NCI-H82 treated with DMSO at 0.1 percent for 48 hours (cell line): Measurements from ENCODE around the gene HECTD1.
"Not testable (repeated sequence)": the region's sequence is repeated elsewhere in the genome, so short reads cannot be mapped to it uniquely, and the experiment has no call there.

Experiments used
- DNase-seq: peaks from one replicate; lab custom pipeline; 2025; ENCODE audit not compliant: unreplicated experiment; lab: John Stamatoyannopoulos, UW

HECTD1 gene

DNA sequence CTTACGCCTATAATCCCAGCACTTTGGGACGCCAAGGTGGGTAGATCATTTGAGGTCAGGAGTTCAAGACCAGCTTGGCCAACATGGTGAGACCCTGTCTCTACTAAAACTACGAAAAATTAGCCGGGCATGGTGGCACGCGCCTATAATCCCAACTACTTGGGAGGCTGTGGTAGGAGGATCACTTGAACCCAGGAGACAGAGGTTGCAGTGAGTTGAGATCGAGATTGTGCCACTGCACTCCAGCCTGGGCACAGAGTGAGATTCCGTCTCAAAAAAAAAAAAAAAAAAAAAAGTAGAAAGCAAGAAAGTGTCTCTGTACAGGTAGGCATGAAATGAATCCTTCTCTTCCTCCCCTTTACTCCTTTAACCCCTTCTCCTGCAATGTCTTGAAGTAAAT, 111.8 kb downstream of the HECTD1 start:
- DNase-seq: not testable (repeated sequence)

DNA sequence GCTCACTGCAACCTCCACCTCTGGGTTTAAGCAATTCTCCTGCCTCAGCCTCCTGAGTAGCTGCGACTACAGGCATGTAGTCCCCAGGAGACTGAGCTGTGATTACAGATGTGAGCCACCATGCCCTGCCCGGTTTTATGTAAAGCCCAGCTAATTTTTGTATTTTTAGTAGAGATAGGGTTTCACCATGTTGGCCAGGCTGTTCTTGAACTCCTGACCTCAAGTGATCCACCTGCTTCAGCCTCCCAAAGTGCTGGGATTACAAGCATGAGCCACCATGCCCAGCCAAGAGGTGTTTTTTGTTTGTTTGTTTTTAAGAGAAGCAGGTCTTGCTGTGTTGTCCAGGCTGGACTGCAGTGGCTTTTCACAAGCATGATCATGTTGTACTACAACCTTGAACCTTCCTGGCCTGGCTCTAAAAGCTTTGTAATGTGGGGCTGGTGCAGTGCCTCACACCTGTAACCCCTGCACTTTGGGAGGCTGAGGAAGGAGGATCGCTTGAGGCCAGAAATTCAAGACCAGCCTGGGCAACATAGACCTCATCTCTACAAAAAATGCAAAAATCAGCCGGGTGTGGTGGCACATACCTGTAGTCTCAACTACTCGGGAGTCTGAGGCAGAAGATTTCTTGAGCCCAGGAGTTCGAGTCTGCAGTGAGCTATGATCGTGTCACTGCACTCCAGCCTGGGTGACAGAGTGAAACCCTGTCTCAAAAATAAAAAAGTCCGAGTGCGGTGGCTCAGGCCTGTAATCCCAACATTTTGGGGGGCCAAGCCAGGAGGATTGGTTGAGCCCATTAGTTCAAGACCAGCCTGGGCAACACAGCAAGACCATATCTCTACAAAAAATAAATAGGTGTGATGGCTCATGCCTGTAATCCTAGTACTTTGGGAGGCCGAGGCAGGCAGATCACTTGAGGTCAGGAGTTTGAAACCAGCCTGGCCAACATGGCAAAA, 113.4 kb downstream of the HECTD1 start:
- not testable (repeated sequence) for DNase-seq

DNA sequence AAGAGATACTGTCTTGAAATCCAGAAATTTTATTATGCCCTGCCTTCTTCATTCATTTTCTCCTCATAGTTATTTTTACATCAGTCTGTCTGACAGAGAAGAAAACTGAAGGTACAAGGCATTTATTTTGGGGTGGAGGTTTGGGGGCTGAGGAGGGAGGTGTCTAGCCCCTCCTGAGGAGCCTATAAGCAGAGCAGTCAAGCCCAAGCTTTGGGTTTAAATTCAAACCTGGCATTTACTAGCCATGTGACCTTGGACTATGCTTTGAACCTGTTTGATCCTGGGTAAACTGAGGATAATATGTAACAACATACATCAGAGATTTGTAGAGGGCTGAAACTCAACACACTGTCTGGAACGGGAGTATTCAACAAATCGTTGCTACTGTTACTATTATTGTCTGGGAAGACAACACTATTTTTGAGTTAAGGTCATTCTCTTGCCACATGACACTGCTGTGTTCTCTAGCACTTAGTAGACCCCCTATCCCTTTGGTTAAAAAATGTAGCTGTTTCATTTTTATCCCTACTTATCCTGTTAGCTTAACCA, 115.4 kb downstream of the HECTD1 start:
- DNase-seq: no peak

DNA sequence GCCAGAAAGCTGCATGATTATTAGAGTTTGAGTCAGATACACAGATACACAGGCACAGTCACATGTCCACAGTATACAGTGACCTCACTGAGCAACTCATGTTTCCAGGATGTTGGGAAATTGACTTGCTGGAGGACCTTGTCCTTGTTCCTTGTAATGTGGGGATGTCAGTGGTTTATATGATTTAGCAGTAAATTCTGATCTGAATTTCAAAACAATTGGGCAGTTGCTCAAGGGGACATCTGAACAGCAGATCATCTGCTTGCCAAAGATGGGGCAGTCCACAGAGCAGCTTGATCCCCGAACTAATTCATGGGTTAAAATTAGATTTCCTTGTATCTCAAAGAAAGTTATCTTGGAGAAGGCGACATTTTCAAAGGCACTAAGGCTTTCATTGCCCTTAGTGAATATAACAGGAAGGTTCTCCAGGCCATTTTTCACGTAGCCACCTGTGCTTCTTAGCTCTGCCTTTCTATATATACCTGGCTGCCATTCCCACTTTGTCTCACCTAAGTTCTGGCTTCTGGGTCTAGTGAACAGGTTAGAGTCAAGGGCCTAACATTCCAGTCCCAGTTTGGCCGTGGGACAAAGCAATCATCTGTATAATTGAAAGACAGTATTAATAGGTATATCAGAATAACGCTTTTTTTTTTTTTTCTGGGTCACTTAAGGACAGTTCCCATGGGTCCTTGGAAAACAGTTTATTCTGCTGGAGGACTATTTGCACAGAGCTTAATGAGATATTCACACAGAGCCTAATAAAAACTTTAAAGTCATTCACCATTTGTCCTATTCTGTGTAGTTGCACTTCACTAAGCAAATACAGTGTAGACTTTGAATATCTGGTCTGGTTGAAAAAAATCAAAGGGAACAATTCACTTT, 116.5 kb downstream of the HECTD1 start:
- DNase-seq: no peak

DNA sequence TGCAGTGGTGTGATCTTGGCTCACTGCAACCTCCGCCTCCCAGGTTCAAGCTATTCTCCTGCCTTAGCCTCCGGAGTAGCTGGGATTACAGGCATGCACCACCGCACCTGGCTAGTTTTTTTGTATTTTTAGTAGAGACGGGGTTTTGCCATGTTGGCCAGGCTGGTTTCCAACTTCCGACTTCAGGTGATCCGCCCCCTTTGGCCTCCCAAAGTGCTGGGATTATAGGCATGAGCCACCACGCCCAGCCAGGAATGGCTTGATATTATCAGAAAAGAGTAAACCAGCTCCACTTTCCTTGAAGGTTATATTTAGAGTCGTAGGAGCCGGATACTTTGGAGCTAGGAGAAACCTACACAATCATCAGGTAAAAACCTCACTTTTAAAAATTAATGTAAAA, 121.1 kb downstream of the HECTD1 start:
- not testable (repeated sequence) for DNase-seq

DNA sequence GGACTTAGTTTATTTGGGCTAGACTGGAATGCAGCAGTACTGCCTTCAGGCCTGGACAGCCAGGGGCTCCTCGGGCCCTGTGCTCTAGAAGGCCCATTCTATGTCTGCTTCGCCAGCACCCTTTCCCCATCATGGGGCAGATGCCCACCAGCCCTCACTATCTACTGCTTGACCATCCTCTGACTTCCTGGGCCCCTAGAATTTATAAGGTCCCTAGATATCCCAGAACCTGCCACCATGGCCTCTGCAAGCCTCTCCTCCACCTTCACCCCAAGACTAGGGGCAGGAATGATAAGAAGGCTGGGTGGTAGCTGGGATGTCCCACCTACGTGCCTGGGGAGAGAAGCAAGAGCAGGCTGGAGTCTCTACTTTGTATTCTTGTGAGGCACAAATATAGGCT, 122.6 kb downstream of the HECTD1 start:
- no peak for DNase-seq

DNA sequence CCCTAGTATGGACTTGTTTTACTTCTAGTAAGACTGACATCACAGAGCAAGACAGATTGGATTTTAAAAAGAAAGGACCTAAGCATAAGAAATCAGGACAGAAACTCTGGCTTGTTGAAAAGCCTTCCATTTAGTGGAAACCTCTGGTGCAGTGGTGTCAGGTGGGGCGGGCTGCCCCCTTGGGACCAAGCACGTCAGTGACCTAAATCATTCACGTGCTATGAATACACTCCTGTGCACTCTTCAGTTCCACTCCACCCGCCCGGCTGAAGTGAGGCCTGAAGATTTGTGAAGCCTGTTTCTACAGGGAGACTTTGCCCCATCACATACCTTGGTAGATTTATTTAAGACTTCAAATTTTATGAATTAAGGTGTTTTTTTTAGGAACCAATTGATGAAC, 123.2 kb downstream of the HECTD1 start:
- DNase-seq: no peak

DNA sequence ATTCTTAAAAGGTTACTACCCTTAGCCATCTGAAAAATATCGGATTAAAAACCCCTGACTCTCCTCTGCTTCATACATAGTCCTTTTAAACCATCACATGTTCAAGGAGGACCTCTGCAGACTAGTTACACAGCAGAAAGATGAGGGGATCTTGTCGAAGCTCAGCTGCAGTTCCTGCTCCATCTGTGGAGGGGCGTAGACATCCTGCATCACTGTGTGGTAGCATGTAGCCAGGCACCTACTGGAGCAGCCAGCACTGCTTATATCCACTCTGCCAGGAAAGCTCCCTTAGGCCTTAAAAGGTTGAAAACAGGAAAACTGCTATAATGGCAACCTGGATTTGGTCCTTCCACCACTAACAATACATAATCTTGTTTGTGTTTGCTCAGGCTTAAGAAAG, 123.8 kb downstream of the HECTD1 start:
- DNase-seq: no peak

DNA sequence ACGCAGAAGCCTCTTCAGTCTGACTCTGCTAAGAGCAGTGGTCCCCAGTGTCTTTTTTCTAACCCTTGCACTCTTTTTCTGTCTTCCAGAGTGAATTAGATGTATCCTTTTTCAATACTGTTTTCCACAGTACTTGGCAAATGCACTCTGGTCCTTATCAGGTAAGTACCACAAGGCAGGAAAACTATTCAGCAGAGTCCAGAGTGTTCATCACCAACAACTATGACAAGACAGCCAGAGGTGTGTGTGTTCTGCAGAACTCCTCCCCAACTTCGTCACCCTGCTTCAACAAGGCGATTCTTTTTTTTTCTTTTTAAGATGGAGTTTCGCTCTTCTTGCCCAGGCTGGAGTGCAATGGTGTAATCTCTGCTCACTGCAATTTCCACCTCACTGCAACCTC, 127.1 kb downstream of the HECTD1 start:
- DNase-seq: no peak

DNA sequence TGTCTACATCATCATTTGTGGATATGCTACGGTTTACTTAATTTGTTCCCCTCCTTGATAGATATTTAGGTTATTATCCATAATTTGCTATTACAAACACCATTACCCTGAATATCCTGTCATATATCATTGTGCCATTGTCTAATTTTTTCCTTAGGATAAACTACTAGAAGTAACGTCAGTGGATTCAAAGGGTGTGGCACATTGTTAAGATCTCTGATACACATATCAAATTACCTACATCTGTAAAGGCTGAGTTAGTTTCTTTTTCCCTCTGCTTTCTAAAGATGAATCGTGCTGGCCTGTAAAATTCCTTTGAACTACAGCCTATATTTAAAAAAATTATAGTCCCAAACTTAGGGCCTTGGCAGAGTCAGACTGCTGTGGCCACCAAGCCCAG, 127.5 kb downstream of the HECTD1 start:
- DNase-seq: no peak

DNA sequence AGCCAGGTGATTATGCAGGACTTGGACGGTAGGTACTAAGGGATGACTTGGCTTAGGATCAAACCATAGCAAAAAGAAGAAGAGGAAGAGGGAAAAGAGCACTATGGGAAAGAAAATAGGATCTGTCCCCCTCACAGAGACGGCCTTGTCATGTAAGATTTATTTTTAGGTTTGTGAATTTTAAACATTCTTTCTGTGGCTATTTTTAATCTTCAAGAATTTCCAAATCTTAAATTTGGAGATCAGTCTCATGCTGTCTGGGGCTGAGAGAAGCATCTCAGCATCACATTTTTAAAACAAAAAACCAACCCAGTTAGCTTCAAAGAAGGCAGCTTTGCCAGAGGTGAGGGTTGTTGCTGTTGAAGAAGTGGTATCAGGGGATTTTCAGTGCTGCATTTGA, 128.8 kb downstream of the HECTD1 start:
- DNase-seq: no peak

DNA sequence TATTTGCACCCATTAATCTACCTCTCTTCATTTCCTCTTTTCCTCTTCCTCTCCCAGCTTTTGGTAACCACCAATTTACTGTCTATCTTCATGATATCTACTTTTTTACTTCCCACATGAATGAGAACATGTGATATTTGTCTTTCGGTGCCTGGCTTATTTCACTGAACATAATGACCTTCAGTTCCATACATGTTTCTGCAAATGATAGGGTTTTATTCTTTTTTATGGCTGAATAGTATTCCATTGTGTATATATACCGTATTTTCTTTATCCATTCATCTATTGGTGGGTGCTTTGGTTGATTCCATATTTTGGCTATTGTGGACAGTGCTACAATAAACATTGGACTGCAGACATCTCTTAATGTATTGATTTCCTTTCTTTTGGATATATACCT, 132.4 kb downstream of the HECTD1 start:
- DNase-seq: no peak

DNA sequence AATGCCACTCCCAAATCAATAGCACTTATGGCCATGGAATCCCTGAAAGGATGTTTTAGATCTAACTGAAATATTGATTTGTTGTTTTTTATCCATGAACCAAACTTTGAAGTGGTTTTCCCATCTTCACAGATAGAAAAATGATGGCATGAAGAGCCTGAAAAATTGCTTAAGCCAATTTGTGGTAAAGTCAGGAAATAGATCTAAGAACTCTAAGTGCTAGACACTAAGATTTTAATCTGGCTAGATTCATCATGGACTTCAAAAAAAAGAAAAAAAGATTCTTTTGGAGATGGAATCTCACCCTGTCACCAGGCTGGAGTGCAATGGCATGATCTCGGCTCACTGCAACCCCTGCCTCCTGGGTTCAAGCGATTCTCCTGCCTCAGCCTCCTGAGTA, 136.4 kb downstream of the HECTD1 start:
- no peak for DNase-seq

DNA sequence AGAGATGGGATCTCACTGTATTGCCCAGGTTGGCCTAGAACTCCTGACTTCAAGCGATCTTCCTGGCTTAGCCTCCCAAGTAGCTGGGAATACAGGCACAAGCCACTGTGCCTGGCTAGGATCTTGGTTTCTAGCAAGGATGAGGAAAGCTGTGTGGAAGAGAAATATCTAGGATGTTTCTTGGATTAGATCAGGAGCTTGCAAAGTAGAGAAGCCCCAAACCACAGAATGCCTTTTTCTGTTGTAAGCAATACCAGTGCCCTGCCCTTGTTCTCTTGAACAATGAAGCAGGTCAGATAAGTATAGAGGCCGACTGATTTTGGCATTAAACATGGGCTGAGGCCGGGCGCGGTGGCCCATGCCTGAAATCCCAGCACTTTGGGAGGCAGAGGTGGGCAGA, 137.2 kb downstream of the HECTD1 start:
- DNase-seq: no peak

DNA sequence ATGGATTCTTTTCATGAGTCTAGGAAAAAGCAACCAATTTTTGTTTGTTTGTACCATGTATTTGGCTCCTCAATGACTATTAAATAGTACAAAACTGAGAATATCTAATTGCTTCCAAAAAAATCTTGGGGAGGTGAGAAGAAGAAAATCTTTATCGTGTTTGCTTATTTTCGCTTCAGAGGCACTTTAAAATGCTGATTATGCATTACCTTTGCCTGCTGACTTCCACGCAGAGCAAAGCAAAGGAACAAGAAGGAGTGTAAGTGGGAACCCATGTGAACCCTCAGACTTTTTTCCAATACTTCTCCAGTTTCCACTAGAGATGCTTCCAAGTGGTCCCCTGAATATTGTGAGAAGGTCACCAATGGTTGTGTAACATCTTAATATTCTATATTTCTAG, 138.2 kb downstream of the HECTD1 start:
- no peak for DNase-seq

DNA sequence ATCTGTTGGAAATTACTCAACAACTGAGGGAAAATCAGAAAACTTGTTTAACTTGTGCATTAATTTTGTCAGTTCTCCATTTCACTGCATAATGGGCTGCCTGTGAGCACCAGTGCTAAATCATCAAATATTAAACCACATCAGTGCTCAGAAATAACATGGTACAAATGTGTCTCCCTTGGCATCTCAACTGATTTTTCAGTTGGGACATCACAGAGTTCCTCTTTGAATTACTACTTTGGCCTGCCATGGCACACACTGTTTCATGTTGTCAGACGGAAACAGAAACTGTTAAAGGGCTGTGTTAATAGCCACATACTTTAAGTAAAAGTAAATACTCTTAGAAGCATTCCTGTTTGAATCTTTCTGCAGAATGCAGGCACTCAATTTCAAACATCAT, 139.4 kb downstream of the HECTD1 start:
- no peak for DNase-seq

DNA sequence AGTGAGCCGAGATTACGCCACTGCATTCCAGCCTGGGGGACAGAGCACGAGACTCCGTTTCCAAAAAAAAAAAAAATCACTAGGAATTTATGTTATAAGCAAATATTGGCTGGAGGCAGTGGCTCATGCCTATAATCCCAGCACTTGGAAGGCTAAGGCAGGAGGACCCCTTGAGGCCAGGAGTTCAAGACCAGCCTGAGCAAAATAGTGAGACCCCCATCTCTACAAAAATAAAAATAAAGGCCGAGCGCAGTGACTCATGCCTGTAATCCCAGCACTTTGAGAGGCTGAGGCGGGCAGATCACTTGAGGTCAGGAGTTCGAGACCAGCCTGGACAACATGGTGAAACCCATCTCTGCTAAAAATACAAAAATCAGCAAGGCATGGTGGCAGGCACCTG, 144.7 kb downstream of the HECTD1 start:
- not testable (repeated sequence) for DNase-seq

DNA sequence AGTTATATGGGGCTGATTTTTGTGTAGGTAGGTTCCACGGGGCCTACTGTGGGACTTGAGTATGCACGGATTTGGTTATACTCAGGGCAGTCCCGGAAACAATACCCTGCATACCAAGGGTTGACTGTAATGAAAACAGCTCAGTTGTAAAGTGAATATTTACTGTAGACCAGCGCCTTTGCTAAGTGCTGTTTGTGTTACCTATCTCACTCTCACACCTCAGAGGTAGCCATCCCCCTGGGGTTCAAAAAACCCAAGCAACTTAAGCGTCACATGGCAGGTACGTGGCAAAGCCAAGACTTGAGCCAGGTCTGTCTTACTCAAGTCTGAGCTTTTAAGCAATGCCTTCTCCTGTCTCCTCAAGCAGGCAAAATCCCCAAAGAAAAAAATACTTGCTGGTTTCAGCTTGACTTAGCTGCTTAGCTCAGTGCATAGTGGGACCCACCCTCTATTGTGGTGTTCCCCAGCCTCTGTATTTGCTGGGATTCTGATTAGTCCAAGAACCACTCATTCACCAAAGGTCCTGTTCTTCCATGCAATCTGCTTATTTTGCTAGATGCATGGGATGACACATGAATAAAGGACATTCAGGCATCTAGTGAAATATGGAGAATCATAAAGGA, 147.2 kb downstream of the HECTD1 start:
- no peak for DNase-seq

DNA sequence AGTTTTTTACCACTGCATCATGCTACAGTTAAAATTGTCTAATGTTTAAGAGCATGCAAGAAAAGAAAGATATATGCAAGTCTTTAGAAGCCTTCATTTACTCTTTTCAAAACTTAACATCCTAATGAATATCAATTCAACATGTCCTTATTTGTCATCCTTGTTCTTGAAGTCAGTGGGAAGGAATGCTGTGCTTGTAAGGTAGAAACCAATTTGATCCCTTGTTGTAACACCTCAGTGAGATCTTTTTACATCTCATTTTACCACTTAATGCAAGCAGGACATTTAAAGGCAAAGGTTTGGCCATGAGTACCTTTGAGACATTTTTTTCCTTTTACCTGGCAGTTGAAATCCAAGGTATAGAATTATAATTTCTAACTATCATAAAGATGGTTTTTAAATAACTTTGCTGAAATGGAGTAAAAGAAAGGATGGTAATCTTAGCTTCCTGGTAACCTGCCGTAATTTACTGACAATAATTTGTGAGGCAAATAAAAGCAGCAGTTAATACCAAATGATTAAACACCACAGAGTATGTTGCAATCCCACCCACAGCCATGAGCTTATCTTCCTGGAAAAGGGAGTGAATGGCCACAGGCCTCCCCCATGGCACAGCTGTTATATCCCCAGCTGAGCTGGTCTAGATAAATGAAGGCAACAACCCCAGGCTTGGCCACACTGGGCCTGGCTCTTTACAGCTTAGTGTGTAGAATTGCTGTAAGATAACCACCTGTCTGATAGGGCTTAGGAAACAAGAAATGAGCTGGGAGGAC, 148.3 kb downstream of the HECTD1 start:
- DNase-seq: peak; percentile 60

DNA sequence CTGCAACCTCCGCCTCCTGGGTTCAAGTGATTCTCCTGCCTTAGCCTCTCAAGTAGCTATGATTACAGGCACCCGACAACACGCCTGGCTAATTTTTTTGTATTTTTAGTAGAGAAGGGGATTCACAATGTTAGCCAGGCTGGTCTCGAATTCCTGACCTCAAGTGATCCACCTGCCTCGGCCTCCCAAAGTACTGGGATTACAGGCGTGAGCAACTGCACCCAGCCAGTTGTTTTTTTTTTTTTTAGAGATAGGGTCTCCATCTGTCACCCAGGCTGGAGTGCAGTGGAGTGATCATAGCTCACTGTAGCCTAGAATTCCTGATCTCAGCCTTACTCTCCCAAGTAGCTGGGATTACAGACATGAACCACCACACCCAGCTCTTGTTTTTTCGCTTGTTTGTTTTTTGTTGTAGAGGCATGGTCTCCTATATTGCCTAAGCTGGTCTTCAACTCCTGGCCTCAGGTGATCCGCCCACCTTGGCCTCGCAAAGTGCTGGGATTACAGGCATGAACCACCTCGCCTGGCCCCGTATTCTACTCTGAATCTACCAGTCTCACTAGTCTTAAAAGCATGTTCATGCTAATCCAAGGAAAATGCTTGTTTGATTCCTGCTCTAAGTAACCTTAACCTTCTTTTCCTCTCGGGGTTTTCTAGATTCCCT, 149.8 kb downstream of the HECTD1 start:
- peak; percentile 41 for DNase-seq
